Upper lobe of right lung (tissue), 1 donor: Measurements from ENCODE around the gene CRYBG3. TPM values are rescaled to one million over a fixed set of nuclear protein-coding genes. Genes with fewer than 3 reads are reported as not detected.

Experiments
- ATAC-seq: fragments of 200-7000 bp; cut with Tn5 transposase; one replicate; pipeline ENCODE4 v1.9.1; 2020; ENCODE audit warnings: mild to moderate bottlenecking, moderate library complexity
- DNase-seq: peaks from one replicate; pipeline ENCODE4 v3.0.0-alpha.2; 2020
- H3K27ac ChIP-seq: fragments of 200-600 bp; one replicate; pipeline ENCODE4 v1.8.0; 2022
- H3K27me3 ChIP-seq: fragments of 200-600 bp; one replicate; pipeline ENCODE4 v1.8.0; 2022; ENCODE audit warnings: mild to moderate bottlenecking
- H3K36me3 ChIP-seq: fragments of 200-600 bp; one replicate; pipeline ENCODE4 v1.8.0; 2022
- H3K4me1 ChIP-seq: fragments of 200-600 bp; one replicate; pipeline ENCODE4 v1.8.0; 2022
- H3K4me3 ChIP-seq: fragments of 200-600 bp; one replicate; pipeline ENCODE4 v1.8.0; 2022; ENCODE audit warnings: mild to moderate bottlenecking
- H3K9me3 ChIP-seq: fragments of 200-600 bp; one replicate; pipeline ENCODE4 v1.8.0; 2022
- intact Hi-C: fragments of 100-400 bp; cut with DNase I; formaldehyde crosslinking; loops from one replicate; pipeline ENCODE4 v1.11.0; 2022
- total RNA-seq: library from RNA; stranded (reverse); fragmentation: NEBNext Ultra II Directional; extraction: Animal tissue kit (Norgen Biotek cat#: 25700); gene quantifications from one replicate; pipeline ENCODE4 v1.2.1, GENCODE V29; 2021
- TF ChIP-seq, protein P1 (sequence below): fragments of 200-600 bp; IDR thresholded peaks from one replicate; pipeline ENCODE4 v1.8.0; 2022; ENCODE audit warnings: antibody characterized with exemption
- donor health status: DM: no; HTN: yes; CAD: no; lungs with severe emphysema.

Gene CRYBG3
- total RNA-seq, 1 donor from 2014 or later: 25.5 TPM

DNA sequence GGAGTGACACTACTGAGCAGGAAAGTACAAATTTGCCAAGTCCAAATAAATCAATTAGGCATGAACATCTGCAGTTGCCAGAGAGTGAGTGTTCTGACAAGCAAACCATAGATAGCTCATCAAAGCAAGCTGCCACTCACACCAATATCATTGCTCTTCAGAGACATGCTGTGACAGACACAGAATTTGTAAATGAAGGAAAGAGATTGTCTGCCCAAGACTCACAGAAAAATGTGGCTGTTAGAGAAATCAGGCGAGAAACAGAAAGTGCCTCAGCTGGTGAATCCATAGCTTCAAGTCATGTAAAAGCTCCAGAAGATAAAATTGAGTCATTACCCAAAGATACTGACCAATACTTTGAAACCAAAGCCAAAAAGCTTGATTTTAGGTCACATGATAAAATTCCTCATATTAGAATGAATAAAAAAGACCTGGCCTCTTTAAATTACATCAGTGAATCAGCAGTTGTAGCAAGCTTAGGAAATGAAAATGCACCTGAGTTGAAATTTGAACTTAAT is 50.8 kb downstream of the CRYBG3 start:
- no peak for ATAC-seq
- no peaks in the 10 kb centered on the region for H3K27me3 ChIP-seq
- DNase-seq: no peak
- no peak overlapping the region for H3K4me3 ChIP-seq
- TF ChIP-seq, protein P1, sequence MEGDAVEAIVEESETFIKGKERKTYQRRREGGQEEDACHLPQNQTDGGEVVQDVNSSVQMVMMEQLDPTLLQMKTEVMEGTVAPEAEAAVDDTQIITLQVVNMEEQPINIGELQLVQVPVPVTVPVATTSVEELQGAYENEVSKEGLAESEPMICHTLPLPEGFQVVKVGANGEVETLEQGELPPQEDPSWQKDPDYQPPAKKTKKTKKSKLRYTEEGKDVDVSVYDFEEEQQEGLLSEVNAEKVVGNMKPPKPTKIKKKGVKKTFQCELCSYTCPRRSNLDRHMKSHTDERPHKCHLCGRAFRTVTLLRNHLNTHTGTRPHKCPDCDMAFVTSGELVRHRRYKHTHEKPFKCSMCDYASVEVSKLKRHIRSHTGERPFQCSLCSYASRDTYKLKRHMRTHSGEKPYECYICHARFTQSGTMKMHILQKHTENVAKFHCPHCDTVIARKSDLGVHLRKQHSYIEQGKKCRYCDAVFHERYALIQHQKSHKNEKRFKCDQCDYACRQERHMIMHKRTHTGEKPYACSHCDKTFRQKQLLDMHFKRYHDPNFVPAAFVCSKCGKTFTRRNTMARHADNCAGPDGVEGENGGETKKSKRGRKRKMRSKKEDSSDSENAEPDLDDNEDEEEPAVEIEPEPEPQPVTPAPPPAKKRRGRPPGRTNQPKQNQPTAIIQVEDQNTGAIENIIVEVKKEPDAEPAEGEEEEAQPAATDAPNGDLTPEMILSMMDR: no peak
- H3K27ac ChIP-seq: no peak overlapping the region
- H3K9me3 ChIP-seq: no peaks in the 10 kb centered on the region
- peaks cover 5% of the 10 kb centered on the region for H3K36me3 ChIP-seq
- no peaks in the 10 kb centered on the region for H3K4me1 ChIP-seq
- intact Hi-C loops: no loop called here

DNA sequence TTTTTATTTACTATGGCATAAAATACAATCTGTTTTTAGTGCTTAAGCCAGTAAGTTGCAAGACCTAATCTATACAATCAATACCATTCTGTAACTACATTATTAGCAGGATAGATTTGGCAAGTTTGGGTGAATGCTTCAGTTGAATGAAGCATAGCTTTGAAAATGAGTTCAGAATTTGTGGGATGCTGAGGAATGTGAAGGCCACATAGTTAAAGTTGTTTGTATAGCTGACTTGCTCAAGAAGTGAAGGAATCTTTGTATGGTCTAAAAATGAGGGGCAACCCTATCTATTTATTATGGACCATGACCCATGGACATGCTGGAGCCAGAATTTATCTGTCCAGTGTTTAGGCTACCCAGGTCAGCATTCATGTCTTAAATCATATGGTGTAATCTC is 58.5 kb downstream of the CRYBG3 start:
- ATAC-seq (no peak), DNase-seq (no peak)
- Histone ChIP-seq H3K27ac (no peak overlapping the region), H3K36me3 (peaks cover 16% of the 10 kb centered on the region), H3K27me3 (no peaks in the 10 kb centered on the region), H3K4me1 (peaks cover 9% of the 10 kb centered on the region), H3K4me3 (no peak overlapping the region), H3K9me3 (no peaks in the 10 kb centered on the region)
- TF ChIP-seq, protein P1: no peak
- intact Hi-C loops: no loop called here

DNA sequence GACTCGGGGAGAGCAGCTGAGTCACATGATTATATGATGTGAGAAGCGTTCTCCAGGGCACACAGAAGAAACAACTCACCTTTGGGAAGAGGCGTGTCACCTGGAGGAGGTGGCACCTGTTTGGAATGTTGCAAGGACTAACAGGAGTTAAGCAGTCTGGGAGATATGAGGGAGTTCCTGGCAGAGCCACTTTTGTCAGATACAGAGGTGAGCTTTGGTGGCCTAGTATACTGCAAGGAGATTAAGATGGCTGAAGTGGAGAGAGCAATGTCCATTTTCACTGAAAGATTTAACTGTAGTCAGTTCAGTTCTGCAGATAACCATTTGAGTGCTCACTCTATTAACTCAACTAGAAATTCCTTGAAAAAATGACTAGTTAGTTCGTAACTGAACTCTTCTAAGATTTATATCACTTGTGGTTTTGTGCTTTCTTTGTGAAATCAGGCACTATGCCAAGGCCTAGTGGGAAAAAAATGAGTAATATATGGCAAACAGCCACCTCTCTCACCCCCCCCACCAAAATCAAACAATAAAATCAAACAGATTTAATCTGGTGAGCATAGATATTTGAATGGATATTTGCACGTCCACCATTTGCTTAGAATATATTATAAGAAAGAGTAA is 61.3 kb downstream of the CRYBG3 start:
- intact Hi-C loops: no loop called here
- Histone ChIP-seq H3K9me3 (no peaks in the 10 kb centered on the region), H3K36me3 (peaks cover 31% of the 10 kb centered on the region), H3K4me3 (no peak overlapping the region), H3K27me3 (no peaks in the 10 kb centered on the region), H3K4me1 (peaks cover 21% of the 10 kb centered on the region), H3K27ac (peak overlapping the region; percentile 44)
- peak; percentile 95 for ATAC-seq
- no peak for DNase-seq
- TF ChIP-seq, protein P1: no peak

DNA sequence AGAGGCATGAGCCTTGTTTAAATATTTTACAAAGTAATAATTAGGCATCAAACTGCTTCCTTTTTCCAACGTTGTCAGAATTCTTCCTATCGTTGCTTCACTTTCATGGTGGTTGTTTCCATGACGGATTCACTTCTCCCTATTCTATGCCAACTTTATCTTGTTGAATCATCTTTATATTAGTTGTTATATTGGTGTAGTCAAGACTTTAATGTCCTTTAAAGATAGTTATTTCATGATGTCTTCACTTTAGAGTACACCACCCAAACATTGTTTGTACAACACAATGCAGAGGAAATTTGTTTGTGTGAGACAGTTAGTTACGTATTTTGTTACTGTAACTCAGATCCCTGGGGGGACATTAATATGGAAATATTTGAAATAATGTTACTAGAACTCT is 61.9 kb downstream of the CRYBG3 start:
- Histone ChIP-seq H3K36me3 (peaks cover 38% of the 10 kb centered on the region), H3K4me1 (peaks cover 21% of the 10 kb centered on the region), H3K4me3 (no peak overlapping the region), H3K9me3 (no peaks in the 10 kb centered on the region), H3K27ac (peak overlapping the region; percentile 44), H3K27me3 (no peaks in the 10 kb centered on the region)
- intact Hi-C loops: no loop called here
- TF ChIP-seq, protein P1: no peak
- no peak for ATAC-seq
- DNase-seq: no peak

DNA sequence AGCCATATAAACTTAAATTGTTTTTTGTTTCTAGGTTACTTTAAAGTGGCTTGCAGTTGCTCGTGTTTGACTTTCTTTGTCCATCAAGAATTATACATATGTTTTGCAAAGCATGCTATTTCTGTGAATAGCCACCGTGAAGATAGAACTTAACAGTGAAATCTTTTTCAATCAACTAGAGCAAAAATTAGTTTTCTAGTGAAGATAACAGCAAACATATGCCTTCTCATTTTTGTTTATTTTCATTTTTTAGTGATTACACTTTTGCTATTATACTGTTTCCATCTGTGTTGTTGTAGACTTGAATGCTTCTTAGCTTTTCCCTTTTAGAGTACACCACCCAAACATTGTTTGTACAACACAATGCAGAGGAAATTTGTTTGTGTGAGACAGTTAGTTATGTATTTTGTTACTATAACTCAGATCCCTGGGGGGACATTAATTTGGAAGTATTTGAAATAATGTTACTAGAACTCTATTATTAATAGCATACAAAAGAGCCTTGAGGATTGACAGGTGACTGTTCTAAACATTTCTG is 62.8 kb downstream of the CRYBG3 start:
- Histone ChIP-seq H3K4me1 (peaks cover 21% of the 10 kb centered on the region), H3K27ac (no peak overlapping the region), H3K36me3 (peaks cover 46% of the 10 kb centered on the region), H3K27me3 (no peaks in the 10 kb centered on the region), H3K4me3 (no peak overlapping the region), H3K9me3 (no peaks in the 10 kb centered on the region)
- DNase-seq (no peak), ATAC-seq (no peak)
- TF ChIP-seq, protein P1: no peak
- intact Hi-C loops: no loop called here
